Measurements from ENCODE around the gene KMT2D. TPM values are rescaled to one million over a fixed set of nuclear protein-coding genes. Genes with fewer than 3 reads are reported as not detected.
A peak's percentile ranks its signal among the peaks of the same experiment; 100 is the strongest.

KMT2D gene
- total RNA-seq, 1 donor from 2014 or later = 44.0 TPM

- no peak for DNase-seq
These were observed 26.3 kb downstream of the KMT2D start for GRCh38 chr12:49034286-49034622.

GRCh38 chr12:49033611-49034285 lies 26.8 kb downstream of the KMT2D start:
- DNase-seq = no peak

DNA sequence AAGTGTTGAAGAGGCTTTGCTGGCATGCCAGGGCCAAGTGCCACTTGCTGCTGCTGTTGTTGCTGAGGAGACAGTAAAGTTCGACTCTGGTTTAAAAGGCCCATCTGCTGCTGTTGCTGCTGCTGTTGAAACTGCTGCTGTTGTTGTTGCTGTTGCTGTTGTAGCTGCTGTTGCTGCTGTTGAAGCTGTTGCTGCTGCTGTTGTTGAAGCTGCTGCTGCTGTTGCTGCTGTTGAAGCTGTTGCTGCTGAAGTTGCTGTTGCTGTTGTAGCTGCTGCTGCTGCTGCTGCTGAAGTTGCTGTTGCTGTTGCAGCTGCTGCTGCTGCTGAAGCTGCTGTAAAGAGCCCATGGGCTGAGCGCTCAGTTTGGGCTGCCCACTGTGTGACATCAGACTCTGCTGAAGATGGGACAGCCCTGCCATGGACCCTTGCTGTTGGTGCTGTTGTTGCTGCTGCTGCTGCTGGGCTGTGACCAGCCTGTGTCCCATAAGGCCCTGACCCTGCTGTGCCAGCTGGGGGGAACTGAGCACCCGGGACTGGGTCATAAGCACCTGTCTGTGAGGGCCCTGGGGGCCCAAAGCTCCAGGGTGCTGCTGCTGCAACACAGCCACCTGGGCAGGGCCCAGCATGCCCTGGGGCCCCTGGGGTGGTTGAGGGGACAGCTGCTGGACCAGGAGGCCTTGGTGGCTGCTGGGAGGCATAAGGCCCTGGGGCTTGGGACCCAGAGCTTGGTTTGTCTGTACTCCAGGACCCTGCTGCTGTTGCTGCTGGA lies 27.7 kb downstream of the KMT2D start:
- DNase-seq = no peak

- DNase-seq = no peak
These were observed 28.3 kb downstream of the KMT2D start for GRCh38 chr12:49032276-49032675.

GRCh38 chr12:49031573-49032161 lies 28.9 kb downstream of the KMT2D start:
- no peak for DNase-seq

DNA sequence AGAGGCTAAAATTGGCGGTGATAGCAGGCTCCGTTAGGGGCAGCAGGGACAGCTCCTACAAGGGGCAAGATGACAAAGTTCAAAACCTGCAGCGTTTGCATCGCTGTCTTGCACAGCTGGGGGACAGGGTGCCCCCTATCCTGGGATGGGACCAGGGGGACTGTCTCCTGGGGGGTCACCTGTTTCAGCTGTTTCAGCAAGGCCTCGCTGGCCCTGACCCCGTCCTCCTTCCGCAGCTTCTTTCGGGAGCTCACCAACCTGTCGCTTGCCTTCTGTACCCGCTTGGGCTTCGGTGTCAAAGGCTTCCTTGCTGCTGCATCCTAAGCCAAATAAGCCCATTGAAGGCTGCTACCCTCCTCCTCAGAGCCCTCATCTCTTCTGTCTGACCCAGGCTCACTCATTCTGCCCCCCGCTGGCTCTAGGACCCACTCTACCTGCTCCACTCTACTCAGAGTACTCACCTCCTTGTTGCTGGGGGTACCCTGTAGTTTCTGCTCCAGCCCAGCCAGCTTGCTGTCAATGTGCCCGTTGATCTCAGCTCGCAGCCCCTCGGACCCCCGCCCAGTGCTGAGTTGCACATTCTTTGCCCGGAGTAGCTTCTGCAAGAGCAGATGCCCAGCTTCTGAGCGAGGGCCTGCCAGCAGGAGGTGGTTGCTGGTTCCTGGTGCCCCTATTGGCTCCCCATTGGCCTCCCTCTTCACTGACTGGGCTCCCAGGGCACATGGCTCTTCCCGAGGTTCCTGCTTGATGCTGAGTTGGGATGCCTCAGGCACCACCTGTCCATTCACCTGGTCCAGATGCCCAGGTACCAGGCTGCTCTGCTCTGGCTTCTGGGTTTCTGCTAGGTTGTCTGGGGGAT lies 29.7 kb downstream of the KMT2D start:
- no peak for DNase-seq

- no peak for DNase-seq
These were observed 30.5 kb downstream of the KMT2D start for GRCh38 chr12:49030119-49030518.

- DNase-seq = no peak
These were observed 31.8 kb downstream of the KMT2D start for GRCh38 chr12:49028666-49029275.

- no peak for DNase-seq
These were observed 32.6 kb downstream of the KMT2D start for GRCh38 chr12:49027846-49028555.

DNA sequence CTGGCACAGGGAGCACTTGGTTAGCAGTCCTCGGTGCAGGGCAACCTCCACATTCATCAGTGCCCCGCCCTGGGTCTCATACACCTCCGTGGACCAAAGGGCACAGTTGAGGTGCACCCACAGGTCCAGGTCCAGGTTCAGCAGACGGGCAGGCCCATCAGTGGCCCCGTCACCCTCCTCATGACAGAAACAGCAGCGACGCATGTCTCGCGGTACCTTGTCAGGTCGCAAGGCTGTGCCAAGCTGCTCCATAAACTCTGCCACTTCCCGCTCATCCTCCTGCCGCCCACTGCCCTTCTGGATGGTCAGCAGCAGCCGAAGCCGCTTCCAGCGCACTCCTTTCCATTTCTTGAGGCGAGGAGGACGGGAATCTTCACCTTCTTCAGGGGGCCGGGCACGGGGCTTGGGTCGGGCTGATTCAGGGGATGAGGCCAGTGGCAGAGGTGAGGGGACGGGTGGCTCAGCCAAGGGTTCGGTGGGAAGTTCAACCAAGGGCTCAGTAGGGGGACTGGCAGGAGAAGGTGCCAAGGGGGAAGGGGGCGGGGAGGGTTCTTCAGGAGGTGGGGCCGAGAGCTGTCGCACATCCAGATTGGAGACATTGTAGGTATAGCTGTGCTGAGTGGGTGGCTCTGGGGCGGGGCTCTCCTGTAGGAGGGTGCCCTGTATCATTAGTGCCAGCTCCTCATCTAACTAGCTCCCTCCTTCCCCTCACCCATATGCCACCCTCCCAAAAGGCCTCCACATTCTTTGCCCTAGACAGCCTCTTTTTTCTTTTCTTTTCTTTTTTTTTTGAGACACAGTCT lies 33.7 kb downstream of the KMT2D start:
- no peak for DNase-seq

- DNase-seq = no peak
These were observed 34.5 kb downstream of the KMT2D start for GRCh38 chr12:49026101-49026500.

DNA sequence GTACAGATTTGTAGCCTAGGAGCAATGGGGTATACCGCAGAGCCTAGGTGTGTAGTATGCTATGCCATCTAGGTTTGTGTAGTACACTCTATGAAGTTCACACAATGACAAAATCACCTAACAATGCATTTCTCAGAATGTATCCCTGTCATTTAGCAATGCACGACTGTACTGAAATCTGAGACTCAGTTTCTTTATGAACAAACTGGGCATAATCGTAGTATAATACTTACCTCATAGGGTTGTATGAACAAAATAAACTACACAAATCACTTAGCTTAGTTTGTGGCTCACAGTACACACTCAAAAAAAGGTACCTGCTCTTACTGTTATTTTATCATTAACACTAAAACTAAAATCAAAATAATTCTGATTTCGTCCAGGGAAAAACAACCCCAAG lies 35.1 kb downstream of the KMT2D start:
- no peak for DNase-seq

DNA sequence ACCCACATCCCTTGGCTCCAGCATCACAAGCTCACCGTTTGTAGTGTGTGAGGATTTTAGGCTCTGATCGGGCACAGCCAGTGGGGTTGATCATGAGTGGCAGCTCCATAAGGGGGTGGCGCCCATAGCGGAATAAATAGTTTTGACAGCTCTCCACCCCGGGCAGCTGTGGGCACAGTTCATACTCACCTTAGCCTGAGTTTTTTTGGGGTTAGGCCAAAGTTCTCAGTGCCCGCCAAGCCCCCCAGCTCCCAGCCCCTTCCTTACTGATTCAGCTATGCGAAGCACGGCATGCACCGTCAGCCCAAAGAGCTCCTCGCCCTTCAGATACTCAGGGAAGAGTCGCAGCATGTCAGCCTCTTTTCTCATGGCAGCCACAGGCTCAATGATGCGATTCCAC lies 36.1 kb downstream of the KMT2D start:
- DNase-seq = no peak

DNA sequence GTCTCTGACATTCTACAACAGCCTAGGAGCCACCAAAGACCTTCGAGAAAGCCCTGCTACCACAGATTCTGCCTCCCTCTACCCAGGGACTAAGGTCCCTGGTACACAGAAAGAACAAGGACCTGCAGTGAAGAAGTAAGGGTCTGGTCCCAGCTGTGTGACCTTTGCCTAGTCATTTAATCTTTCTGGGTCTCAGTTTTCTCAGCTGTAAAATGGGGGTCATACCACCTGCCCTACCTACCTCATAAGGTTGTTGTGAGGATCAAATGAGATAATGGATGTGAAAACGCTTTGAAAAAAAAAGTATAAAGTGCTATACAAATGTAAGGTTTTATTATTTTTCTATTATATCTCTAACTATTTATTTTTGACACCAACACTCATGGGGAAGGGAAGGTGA lies 36.8 kb downstream of the KMT2D start:
- DNase-seq = no peak

DNA sequence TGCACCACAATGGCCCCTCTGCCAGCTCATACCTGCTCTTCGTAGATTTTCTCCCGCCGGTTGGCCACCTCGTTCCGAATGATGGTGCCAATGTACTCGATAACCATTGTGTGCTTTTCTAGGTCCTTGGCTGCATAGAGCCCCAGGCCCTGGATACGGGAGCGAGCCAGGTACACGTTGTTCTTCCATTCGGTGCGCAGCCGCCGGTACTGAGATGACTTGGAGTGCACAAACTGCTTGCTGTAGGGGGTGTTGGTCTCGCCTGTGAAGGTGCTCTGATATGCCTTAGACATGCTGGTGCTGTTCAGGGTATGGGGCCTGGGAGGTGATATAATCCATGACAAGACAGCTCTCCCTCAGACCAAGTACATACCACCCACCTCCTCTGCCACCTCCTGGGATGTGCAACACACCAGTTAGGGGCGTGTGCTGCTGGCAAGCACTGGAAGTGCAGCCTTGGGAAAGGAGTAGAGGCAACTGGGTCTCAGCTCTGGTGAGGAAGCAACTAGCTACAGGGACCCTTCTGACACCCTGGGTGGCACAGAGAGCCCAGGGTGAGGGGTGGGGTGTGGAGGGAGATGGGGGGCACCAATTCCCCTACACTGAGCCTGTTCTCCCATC lies 37.9 kb downstream of the KMT2D start:
- DNase-seq = no peak

DNA sequence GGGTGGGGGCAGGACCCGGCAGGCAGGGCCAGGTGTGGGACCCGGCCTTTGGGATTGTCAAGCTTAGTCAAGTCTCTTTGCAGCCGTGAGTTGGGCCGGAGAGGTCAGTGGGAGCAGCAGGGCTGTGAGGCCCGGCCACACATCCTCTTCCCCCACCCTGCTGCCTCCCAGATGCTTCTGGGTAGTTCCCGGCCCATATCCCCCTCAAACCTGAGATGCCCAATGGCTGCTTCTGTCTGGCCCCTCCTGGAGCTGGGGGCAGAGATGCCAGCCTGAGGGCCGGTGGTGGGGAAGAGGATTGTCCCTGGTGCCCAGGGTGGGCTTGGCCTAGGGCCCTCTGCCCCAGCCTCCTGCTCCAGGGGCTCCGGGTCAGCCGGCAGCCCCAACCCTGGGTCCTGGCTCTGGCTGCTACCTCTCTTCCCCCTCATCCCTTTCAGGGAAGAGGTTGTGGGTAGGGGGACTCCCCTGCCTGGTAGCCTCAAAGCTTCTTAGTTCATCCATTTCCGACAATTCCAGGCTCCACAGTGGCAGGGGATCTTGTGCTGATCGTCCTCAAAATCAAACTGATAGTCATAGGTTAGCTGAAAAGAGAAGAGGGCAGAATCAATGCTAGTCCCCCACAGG lies 39.2 kb downstream of the KMT2D start:
- DNase-seq = no peak

DNA sequence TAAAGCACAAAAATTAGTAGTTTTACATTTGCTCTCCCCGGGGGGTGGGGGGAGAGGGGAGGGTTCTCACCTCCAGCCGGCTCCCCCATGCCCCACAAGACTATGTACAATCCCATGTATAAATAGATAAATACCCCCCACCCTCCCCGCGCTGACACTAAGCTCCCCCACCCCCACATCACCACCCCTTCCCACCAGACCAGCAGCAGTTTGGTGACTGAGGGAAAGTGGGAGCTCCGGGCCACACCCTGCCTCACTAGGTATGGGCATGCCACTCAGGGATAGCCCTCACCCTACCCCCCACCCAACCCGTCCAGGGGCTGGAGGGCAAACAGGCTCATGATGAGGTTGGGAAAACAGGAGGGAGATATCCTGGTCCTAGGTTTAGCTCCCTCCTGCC lies 40.2 kb downstream of the KMT2D start:
- DNase-seq = no peak

DNA sequence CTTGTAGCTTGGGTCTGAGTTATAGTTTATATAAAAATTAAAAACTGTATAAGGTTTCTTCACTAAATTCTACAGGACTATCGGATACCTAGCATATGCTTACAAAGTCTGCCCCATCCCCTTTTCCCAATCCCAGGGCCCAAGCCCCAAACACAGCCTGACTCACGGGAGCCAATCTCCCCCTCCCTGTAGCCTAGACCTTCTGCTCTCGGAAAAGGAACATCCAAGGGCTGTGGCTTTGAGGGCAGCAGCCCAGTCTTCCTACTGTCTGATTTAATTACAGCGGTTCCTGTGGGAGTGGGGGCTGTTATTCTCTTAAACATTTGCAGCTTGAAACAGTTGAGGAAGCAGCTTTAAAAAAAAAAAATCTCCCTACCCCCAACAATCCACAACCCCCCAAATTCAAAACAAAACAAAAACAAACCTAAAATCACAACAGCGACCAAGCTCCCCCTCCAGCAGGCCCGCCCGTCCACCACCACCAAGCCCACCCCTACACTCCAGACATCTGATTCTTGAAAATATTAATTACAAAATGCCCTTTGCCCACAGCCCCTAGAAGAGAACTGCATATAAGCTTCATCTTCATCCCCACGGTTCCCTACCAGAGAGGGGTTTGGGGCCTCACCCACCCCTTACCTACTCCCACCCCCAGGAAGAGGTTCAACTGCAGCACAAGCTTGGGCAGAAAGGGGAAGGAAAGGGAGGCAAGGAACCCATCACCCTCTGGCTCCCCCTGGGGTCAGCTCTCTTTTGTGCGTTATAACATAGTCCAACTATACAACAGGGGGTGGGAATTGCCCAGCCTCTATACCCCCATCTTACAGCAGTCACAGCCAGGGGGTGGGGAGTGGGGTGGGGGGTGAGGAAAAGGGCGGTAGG lies 40.9 kb downstream of the KMT2D start:
- DNase-seq = peak; percentile 24

GRCh38 chr12:49019120-49019430 lies 41.5 kb downstream of the KMT2D start:
- no peak for DNase-seq

All from skin of body (tissue), 2 donors.